Measurements from ENCODE around the gene TMEM163.

GRCh38 chr2:134715932-134716643 lies 2.7 kb downstream of the TMEM163 start:
- no peak for TF ChIP-seq POLR2A (IDR thresholded peaks at IDR 0.05; ENCODE audit: low read depth, low read length)
- no peak for TF ChIP-seq TAF1 (IDR thresholded peaks at IDR 0.05; ENCODE audit: low read depth, low read length)
